B cell (primary cell): ENCODE data around the gene SLC25A34. TPM values are rescaled to one million over a fixed set of nuclear protein-coding genes. Genes with fewer than 3 reads are reported as not detected.

ENCODE experiments used
- ATAC-seq: fragments of 200-7000 bp; cut with Tn5 transposase; one replicate; pipeline ENCODE4 v1.10.0; 2021; ENCODE audit warnings: low read depth, mild to moderate bottlenecking, moderate number of reproducible peaks, moderate library complexity
- CTCF ChIA-PET: fragments of 350-600 bp; sonication (Branson Sonifier 250); formaldehyde crosslinking; loops from one replicate; lab custom pipeline; 2021; ENCODE audit warnings: antibody characterized with exemption, inconsistent platforms; lab: Charles Lee
- POLR2A ChIA-PET: fragments of 350-600 bp; sonication (Branson Sonifier 250); formaldehyde crosslinking; loops from one replicate; lab custom pipeline; 2021; ENCODE audit warnings: antibody characterized with exemption; lab: Charles Lee
- DNase-seq: peaks from one replicate; pipeline ENCODE4 v3.0.0; 2013
- H2AFZ ChIP-seq: 2 replicates; pipeline ENCODE4 v1.6.1; 2012; ENCODE audit warnings: mild to moderate bottlenecking, low read depth, low read length; ENCODE audit not compliant: insufficient read depth, poor library complexity, severe bottlenecking
- H3K27ac ChIP-seq, 2 donors: 1 replicate in 1 of 2; 2 replicates in 1 of 2; pipeline ENCODE4 v1.5.1; 2012 to 2013; ENCODE audit warnings: low read length in 2 of 2, mild to moderate bottlenecking in 2 of 2, moderate library complexity in 1 of 2
- H3K27me3 ChIP-seq, 4 experiments: fragments of 200-600 bp in 1 of 4; sonication (generic) in 1 of 4; replicated peaks in 1 of 4; 1 replicate in 2 of 4; 2 replicates in 2 of 4; pipeline versions ENCODE4 v1.6.1 to v1.7.0; 2013 to 2016; ENCODE audit warnings: low read length in 3 of 4, mild to moderate bottlenecking in 2 of 4, mixed read lengths in 1 of 4, moderate library complexity in 1 of 4; ENCODE audit not compliant: insufficient read depth in 4 of 4, control insufficient read depth in 3 of 4; ENCODE audit errors: control extremely low read depth in 1 of 4
- H3K36me3 ChIP-seq, 2 experiments: replicated peaks in 1 of 2; 1 replicate in 1 of 2; 2 replicates in 1 of 2; pipeline versions ENCODE4 v1.6.1 to v1.7.1; 2013; ENCODE audit warnings: low read length in 1 of 2; ENCODE audit not compliant: insufficient read depth in 2 of 2, control insufficient read depth in 1 of 2; ENCODE audit errors: control extremely low read depth in 1 of 2, extremely low read depth in 1 of 2
- H3K4me1 ChIP-seq, 2 donors: fragments of 200-600 bp in 1 of 2; sonication (generic) in 1 of 2; 1 replicate in 1 of 2; 2 replicates in 1 of 2; pipeline versions ENCODE4 v1.5.1 to v1.6.1; 2013 to 2017; ENCODE audit warnings: low read length in 2 of 2; ENCODE audit not compliant: control insufficient read depth in 2 of 2, insufficient read depth in 2 of 2
- H3K4me2 ChIP-seq: replicated peaks from 2 replicates; pipeline ENCODE3; 2012; ENCODE audit warnings: mild to moderate bottlenecking, low read depth, low read length; ENCODE audit not compliant: poor library complexity, severe bottlenecking
- H3K4me3 ChIP-seq, 5 experiments: fragments of 200-600 bp in 1 of 5; sonication (generic) in 1 of 5; 1 replicate in 3 of 5; 2 replicates in 2 of 5; pipeline versions ENCODE4 v1.5.1 to v1.7.0; 2011 to 2016; ENCODE audit warnings: low read length in 4 of 5, mild to moderate bottlenecking in 4 of 5, low read depth in 2 of 5, control low read depth in 1 of 5, moderate library complexity in 1 of 5; ENCODE audit not compliant: insufficient read depth in 1 of 5; ENCODE audit errors: control extremely low read depth in 1 of 5, extremely low read depth in 1 of 5
- H3K79me2 ChIP-seq: fragments of 200-600 bp; sonication (generic); one replicate; pipeline ENCODE4 v1.6.0; 2016; ENCODE audit warnings: low read length; ENCODE audit not compliant: control insufficient read depth, insufficient read depth
- H3K9ac ChIP-seq: fragments of 200-600 bp; sonication (generic); 2 replicates; pipeline ENCODE4 v1.6.1; 2017; ENCODE audit warnings: mild to moderate bottlenecking, low read length, moderate library complexity
- H3K9me3 ChIP-seq, 3 donors: one replicate each; pipeline versions ENCODE4 v1.6.1 to v1.7.1; 2013; ENCODE audit warnings: low read length in 2 of 3; ENCODE audit not compliant: control insufficient read depth in 2 of 3, insufficient read depth in 1 of 3; ENCODE audit errors: control extremely low read depth in 1 of 3
- H4K20me1 ChIP-seq: 2 replicates; pipeline ENCODE4 v1.6.0; 2012; ENCODE audit warnings: mild to moderate bottlenecking, low read length; ENCODE audit not compliant: insufficient read depth, control insufficient read depth, poor library complexity, severe bottlenecking
- H3K27ac Mint-ChIP-seq: one replicate; pipeline ENCODE4 v1.8.0; 2021; ENCODE audit warnings: mixed read lengths
- H3K27me3 Mint-ChIP-seq: one replicate; pipeline ENCODE4 v1.8.0; 2021; ENCODE audit warnings: mixed read lengths
- H3K4me1 Mint-ChIP-seq: one replicate; pipeline ENCODE4 v1.8.0; 2021; ENCODE audit warnings: mixed read lengths
- H3K4me3 Mint-ChIP-seq: one replicate; pipeline ENCODE4 v1.8.0; 2021; ENCODE audit warnings: mixed read lengths
- H3K9me3 Mint-ChIP-seq: one replicate; pipeline ENCODE4 v1.8.0; 2022; ENCODE audit warnings: mixed read lengths; ENCODE audit not compliant: insufficient read depth
- EZH2 ChIP-seq: IDR thresholded peaks from 2 replicates; pipeline ENCODE4 v1.6.1; 2012; ENCODE audit warnings: borderline replicate concordance, low read depth, mild to moderate bottlenecking, moderate library complexity, low read length; ENCODE audit not compliant: insufficient read depth, poor library complexity, severe bottlenecking
- WGBS: methylation state at CpG from one replicate; pipeline ENCODE4 v1.1.5; 2013; ENCODE audit warnings: missing lambda C conversion rate; ENCODE audit not compliant: insufficient coverage; 5-methylcytosine and 5-hydroxymethylcytosine counted together
- intact Hi-C: fragments of 100-400 bp; cut with micrococcal nuclease; formaldehyde crosslinking; loops from one replicate; pipeline ENCODE4 v1.10.0; 2022
- polyA plus RNA-seq: library from polyadenylated mRNA; depleted of rRNA; stranded (reverse); fragments of >200 nt; gene quantifications from 2 replicates; pipeline ENCODE4 v1.2.3, GENCODE V29; 2012
- total RNA-seq, 2 donors: library from RNA; stranded (reverse); fragments of 120-200 nt in 1 of 2; gene quantifications; 1 replicate in 1 of 2; 2 replicates in 1 of 2; pipeline versions ENCODE4 v1.2.3 to v1.2.4, GENCODE V29; 2013 to 2022
- TF ChIP-seq, protein P1 (sequence below): fragments of 200-600 bp; IDR thresholded peaks from one replicate; pipeline ENCODE4 v1.8.0; 2022; ENCODE audit warnings: antibody characterized with exemption, mild to moderate bottlenecking

The SLC25A34 gene
- total and polyA plus RNA-seq, 2 donors (not counting 1 experiment from before 2014, with no cell fraction given): 4.6 to 5.4 TPM

DNA sequence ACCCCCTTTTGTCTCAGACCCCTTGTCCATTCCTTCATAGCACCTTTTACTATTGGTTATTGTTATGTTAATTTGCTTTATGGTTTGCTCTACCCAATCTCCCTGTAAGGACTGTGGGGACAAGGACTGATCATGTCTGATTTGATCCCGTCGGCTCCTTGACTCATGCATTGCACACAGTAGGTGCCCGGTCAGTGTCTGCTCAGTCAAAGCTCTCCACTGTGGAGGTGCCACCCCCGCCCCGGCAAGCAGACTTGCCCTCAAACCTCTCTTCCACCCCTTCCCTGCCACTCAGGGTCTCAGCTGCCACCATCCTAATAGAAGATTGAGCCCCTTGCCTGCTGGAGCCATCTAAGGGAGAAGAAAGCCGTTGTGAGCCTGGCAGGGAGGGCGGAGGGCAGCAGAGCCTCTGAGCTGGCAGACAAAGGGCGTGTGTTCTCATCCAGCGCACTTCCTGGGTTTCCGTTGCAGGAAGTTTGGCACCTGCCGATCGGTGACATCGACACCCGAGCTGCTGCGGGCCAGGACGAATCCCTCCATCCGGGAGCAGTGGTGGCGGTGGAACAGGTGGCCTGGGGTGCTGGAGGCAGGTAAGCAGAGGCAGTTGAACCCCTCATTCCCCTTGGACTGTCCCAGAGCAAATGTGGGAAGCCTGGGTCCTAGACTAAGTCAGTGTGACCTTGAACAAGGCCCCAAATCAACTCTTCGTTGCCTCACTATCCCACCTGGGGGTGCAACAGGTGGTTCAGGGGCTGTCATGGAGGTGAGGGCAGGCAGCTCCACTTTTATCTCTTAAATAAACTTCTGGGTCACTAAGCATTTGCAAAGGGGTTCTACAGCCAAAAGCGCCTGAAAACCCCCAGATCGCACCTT, 20.3 kb downstream of the SLC25A34 start:
- H3K9me3 Mint-ChIP-seq: no peaks in the 10 kb centered on the region
- peaks cover 20 to 25% of the 10 kb centered on the region in 2 donors for H3K4me1 ChIP-seq
- no peaks in the 10 kb centered on the region for H4K20me1 ChIP-seq
- H3K27ac Mint-ChIP-seq: no peak overlapping the region
- no peak for ATAC-seq
- intact Hi-C loops: no loop called here
- WGBS: 22% methylated on average over 19 of the region's 21 CpGs
- peaks cover 0 to 54% (median 29%) of the 10 kb centered on the region in 4 experiments for H3K27me3 ChIP-seq
- TF ChIP-seq, protein P1, sequence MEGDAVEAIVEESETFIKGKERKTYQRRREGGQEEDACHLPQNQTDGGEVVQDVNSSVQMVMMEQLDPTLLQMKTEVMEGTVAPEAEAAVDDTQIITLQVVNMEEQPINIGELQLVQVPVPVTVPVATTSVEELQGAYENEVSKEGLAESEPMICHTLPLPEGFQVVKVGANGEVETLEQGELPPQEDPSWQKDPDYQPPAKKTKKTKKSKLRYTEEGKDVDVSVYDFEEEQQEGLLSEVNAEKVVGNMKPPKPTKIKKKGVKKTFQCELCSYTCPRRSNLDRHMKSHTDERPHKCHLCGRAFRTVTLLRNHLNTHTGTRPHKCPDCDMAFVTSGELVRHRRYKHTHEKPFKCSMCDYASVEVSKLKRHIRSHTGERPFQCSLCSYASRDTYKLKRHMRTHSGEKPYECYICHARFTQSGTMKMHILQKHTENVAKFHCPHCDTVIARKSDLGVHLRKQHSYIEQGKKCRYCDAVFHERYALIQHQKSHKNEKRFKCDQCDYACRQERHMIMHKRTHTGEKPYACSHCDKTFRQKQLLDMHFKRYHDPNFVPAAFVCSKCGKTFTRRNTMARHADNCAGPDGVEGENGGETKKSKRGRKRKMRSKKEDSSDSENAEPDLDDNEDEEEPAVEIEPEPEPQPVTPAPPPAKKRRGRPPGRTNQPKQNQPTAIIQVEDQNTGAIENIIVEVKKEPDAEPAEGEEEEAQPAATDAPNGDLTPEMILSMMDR: no peak
- TF ChIP-seq EZH2: no peak
- H3K4me1 Mint-ChIP-seq: peaks cover 24% of the 10 kb centered on the region
- CTCF ChIA-PET: no interaction called here
- H3K27ac ChIP-seq: no peak overlapping the region
- no peaks in the 10 kb centered on the region for H3K79me2 ChIP-seq
- POLR2A ChIA-PET: interaction anchor here (0.6 kb wide), 1 partner anchor 138 kb away, joined by 4 read pairs; no protein-coding TSS in a partner anchor
- H3K4me3 Mint-ChIP-seq: peak overlapping the region; percentile 1
- H3K27me3 Mint-ChIP-seq: peaks cover 43% of the 10 kb centered on the region
- H3K4me2 ChIP-seq: peak overlapping the region; percentile 40
- H3K9me3 ChIP-seq: peaks cover 0 to 10% (median 0%) of the 10 kb centered on the region in 3 donors
- H2AFZ ChIP-seq: peak overlapping the region; percentile 28
- H3K4me3 ChIP-seq: no peak overlapping the region
- no peak overlapping the region for H3K9ac ChIP-seq
- no peaks in the 10 kb centered on the region for H3K36me3 ChIP-seq
- peak; percentile 29 for DNase-seq
